ENCODE results near the gene FEZ2.

The FEZ2 gene

GRCh38 chr2:36530178-36530982 lies 67.6 kb downstream of the FEZ2 start:
- no peak for DNase-seq (ENCODE audit: low read depth, low spot score)

DNA sequence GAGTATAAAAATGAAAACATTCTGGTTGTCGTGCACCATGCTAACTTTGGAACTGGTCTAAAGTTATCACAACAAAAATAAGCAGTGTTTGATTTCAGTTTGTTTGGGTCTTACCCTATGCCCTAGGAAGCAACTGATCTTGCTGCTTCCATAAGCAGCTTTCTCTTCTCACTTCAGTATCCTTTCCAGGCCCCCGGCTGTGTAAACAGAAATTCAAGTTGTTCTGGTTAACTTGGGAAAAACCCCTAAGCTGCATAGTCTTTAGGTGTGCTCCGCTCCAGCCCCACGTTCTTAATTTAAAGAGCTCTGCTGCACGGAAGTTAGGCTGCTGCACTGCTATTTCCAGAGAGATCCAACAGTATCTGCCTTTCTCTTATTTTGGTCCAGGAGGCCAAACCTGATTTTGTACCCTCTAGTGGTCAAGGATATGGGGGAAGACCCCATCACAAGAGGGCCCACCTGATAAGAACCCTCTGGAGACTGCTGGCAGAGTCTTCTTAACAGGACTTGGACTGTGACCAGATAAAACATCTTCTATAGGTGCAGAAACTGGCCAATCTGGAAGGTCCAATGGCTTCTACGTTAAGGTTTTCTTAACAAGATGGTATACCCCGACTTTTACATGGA lies 69.1 kb downstream of the FEZ2 start:
- DNase-seq (ENCODE audit: low read depth, low spot score), result no peak

DNA sequence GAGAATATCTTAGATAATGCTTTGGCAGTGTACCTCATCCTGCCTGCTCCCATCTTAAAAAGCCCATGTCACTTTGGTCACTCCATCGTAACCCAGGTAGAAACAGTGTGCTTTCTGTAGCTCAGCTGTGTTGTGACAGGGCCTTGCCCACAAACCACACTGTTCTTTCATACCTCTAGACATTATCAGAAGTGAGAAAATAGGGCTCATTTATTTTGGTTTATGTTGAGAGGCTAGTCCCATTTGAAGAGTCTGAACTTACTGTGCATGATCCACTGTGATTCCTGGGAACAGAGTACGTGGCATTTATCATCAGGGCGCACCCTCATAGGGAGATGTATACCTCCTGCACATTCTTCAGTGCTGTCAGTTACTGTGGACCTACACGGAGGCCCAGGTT lies 69.7 kb downstream of the FEZ2 start:
- no peak for DNase-seq (ENCODE audit: low read depth, low spot score)

DNA sequence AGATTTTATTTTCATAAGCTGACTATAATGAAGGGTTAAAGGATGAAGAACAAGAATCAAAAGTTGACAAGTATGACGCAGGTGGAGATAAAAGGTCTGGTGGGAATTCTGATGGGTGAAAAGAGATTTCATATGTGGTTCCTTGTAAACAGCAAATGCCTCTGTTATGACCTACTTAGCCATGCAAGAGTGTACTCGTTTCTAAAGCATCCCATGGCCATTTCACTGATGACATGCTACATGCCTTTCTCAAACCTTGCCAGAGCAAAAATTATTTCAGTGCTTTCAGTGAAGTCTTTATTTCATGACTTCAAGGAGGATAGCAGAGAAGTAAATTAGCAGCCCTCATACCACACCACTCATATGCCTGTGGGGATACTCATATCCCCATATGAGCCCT lies 71.7 kb downstream of the FEZ2 start:
- DNase-seq (ENCODE audit: low read depth, low spot score), result no peak

GRCh38 chr2:36525245-36525644 lies 72.7 kb downstream of the FEZ2 start:
- DNase-seq (ENCODE audit: low read depth, low spot score), result no peak

DNA sequence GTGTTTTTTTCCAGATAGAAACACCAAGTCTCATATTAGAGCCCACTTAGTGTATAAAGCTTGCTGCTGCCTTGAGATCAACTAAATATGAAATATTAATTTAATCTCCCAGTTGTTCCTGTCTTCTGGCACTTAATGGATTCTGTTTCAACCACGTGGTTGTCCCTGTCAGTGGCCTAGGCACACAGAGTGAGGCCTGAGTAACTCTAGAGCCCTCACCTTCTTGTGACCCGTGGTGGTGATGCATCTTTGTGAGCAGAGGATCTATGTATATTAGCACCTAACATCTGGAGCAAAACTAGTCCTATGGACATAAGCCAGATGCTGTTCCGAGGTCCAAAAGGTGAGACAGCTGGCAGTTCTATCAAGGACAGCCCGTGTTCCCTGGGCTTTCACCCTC lies 74.8 kb downstream of the FEZ2 start:
- DNase-seq (ENCODE audit: low read depth, low spot score), result no peak

GRCh38 chr2:36520431-36520830 lies 77.5 kb downstream of the FEZ2 start:
- no peak for DNase-seq (ENCODE audit: low read depth, low spot score)

- no peak for DNase-seq (ENCODE audit: low read depth, low spot score)
Measured at GRCh38 chr2:36516136-36516870, 81.7 kb downstream of the FEZ2 start.

DNA sequence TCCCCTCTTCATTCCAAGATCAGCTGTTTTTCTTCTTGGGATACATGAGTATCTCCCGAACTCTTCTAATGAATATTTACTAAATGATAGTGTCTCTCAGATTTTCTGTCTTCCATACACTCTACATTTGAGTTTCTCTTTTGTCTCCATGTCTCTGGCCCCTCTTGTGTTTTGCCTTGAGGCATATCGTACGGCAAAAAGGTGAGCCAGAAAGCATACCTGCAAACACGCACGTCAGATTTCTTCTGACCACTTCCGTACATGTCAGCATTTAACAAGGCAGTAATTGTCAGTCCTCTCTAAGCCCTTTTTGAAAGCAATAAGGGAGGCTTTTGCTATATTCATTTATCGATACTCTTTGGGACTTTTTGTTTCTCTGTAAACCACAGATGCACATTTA lies 82.4 kb downstream of the FEZ2 start:
- no peak for DNase-seq (ENCODE audit: low read depth, low spot score)

- no peak for DNase-seq (ENCODE audit: low read depth, low spot score)
Measured at GRCh38 chr2:36513661-36514060, 84.3 kb downstream of the FEZ2 start.

DNA sequence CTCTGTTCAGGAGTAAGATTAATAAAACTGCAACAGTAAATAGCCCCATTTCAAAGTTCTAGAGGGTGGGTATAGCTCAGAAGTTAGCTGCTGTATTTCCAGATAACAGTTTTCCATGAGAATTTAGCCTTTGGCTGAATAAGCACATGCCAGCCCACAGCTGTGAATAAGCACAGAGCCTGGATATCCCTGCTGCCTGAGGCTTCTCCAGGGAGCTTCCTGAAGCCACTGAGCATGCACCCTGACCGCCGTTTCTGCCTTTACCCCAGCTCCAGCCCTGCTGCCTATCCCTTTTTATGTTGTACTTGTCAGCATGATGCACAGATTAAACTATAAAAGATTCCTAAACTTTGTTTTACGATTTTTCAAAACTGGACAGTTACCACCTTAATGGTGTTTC lies 85.3 kb downstream of the FEZ2 start:
- peak; percentile 26 for DNase-seq (ENCODE audit: low read depth, low spot score)

- no peak for DNase-seq (ENCODE audit: low read depth, low spot score)
Measured at GRCh38 chr2:36511858-36512603, 85.9 kb downstream of the FEZ2 start.

- DNase-seq (ENCODE audit: low read depth, low spot score), result no peak
Measured at GRCh38 chr2:36509075-36509474, 88.9 kb downstream of the FEZ2 start.

DNA sequence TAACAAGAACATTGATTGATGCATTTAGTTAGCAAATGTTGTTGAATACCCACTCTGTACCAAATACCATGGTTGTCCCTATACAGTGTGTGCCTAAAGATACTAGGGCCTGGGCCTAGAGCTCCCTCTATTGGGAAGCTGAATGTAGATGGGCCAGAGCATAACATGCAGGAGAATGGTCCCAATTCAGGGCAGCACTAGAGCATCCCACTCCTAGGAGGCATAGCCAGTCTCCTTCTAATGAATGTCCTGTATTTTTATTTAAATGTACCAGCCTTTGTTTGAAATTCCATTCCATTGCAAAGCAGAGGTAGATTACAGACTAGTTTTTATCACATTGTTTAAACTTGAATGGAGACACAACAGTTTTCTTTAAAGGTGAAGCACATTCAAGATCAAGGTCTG lies 90.6 kb downstream of the FEZ2 start:
- DNase-seq (ENCODE audit: low read depth, low spot score), result peak; percentile 48

All from ELF-1 (cell line).